Measurements from ENCODE around the gene STPG2.

The STPG2 gene

DNA sequence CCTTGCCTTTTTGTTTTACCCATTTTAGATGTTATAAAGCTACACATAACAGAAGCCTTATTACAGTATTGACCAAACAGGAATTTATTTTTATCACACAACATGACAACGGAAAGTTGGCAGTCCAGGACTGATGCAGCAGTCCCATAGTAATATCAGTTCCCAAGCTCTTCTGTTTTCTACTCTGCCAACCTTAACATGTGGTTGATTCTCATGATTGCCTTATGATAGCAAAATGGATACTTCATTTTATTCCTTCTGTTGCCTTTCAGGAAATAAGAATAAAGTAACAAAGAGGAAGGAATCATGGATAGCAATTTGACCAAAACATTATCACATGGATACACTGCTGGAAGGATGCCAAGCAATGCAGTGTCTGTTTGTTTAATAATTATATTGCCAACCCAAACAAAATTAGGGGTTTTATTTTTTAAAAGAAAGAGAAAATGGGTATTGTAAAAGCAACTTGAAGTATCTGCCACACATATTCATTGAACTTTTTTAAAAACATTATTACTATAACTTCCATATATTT is 275.7 kb downstream of the STPG2 start:
- no peak overlapping the region for H3K4me3 ChIP-seq (ENCODE audit: low read depth, low read length)
- DNase-seq (ENCODE audit: low read depth), result no peak
- no peak for TF ChIP-seq MYC (IDR thresholded peaks at IDR 0.05; ENCODE audit: low read depth, low read length)
- TF ChIP-seq POLR2A (IDR thresholded peaks at IDR 0.05; ENCODE audit: extremely low read depth, insufficient read length), result no peak
- TF ChIP-seq, protein P1, sequence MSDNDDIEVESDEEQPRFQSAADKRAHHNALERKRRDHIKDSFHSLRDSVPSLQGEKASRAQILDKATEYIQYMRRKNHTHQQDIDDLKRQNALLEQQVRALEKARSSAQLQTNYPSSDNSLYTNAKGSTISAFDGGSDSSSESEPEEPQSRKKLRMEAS (IDR thresholded peaks at IDR 0.05; ENCODE audit: low read depth, low read length), result no peak
- TF ChIP-seq, protein P2, sequence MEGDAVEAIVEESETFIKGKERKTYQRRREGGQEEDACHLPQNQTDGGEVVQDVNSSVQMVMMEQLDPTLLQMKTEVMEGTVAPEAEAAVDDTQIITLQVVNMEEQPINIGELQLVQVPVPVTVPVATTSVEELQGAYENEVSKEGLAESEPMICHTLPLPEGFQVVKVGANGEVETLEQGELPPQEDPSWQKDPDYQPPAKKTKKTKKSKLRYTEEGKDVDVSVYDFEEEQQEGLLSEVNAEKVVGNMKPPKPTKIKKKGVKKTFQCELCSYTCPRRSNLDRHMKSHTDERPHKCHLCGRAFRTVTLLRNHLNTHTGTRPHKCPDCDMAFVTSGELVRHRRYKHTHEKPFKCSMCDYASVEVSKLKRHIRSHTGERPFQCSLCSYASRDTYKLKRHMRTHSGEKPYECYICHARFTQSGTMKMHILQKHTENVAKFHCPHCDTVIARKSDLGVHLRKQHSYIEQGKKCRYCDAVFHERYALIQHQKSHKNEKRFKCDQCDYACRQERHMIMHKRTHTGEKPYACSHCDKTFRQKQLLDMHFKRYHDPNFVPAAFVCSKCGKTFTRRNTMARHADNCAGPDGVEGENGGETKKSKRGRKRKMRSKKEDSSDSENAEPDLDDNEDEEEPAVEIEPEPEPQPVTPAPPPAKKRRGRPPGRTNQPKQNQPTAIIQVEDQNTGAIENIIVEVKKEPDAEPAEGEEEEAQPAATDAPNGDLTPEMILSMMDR (IDR thresholded peaks at IDR 0.05; ENCODE audit: low read depth, low read length), result no peak

GRCh38 chr4:97866821-97867556 is 276.3 kb downstream of the STPG2 start:
- no peak for TF ChIP-seq MYC (IDR thresholded peaks at IDR 0.05; ENCODE audit: low read depth, low read length)
- TF ChIP-seq, protein P1 (IDR thresholded peaks at IDR 0.05; ENCODE audit: low read depth, low read length), result no peak
- no peak for TF ChIP-seq POLR2A (IDR thresholded peaks at IDR 0.05; ENCODE audit: extremely low read depth, insufficient read length)
- TF ChIP-seq, protein P2 (IDR thresholded peaks at IDR 0.05; ENCODE audit: low read depth, low read length), result no peak
- no peak overlapping the region for H3K4me3 ChIP-seq (ENCODE audit: low read depth, low read length)
- no peak for DNase-seq (ENCODE audit: low read depth)

- TF ChIP-seq MYC (IDR thresholded peaks at IDR 0.05; ENCODE audit: low read depth, low read length) (no peak), POLR2A (IDR thresholded peaks at IDR 0.05; ENCODE audit: extremely low read depth, insufficient read length) (no peak)
- TF ChIP-seq, protein P1 (IDR thresholded peaks at IDR 0.05; ENCODE audit: low read depth, low read length), result no peak
- TF ChIP-seq, protein P2 (IDR thresholded peaks at IDR 0.05; ENCODE audit: low read depth, low read length), result no peak
- H3K4me3 ChIP-seq (ENCODE audit: low read depth, low read length), result no peak overlapping the region
- DNase-seq (ENCODE audit: low read depth), result no peak
Observed at GRCh38 chr4:97851115-97851514, 292.2 kb downstream of the STPG2 start.

DNA sequence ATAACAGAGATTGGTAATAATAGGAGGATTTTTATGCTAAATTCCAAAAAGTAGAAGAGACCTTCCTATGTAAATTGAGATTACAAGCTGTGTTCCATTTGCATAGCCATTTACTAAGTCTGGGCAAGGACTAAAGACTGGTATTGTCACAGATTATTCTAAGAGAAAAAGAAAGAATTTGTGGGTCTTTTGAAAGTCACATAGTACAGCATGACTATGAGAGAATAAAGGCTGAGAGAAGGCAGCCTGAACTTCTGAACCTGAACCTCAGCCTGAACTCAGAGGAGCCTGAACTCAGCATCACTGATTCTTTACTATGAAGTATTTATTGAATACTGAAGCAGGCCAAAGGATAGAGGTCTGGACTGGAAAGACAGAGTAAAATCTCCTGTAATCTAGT is 297.5 kb downstream of the STPG2 start:
- no peak for DNase-seq (ENCODE audit: low read depth)
- no peak overlapping the region for H3K4me3 ChIP-seq (ENCODE audit: low read depth, low read length)
- TF ChIP-seq, protein P1 (IDR thresholded peaks at IDR 0.05; ENCODE audit: low read depth, low read length), result no peak
- no peak for TF ChIP-seq POLR2A (IDR thresholded peaks at IDR 0.05; ENCODE audit: extremely low read depth, insufficient read length)
- TF ChIP-seq MYC (IDR thresholded peaks at IDR 0.05; ENCODE audit: low read depth, low read length), result no peak
- TF ChIP-seq, protein P2 (IDR thresholded peaks at IDR 0.05; ENCODE audit: low read depth, low read length), result no peak

GRCh38 chr4:97841512-97841911 is 301.8 kb downstream of the STPG2 start:
- TF ChIP-seq, protein P2 (IDR thresholded peaks at IDR 0.05; ENCODE audit: low read depth, low read length), result no peak
- TF ChIP-seq MYC (IDR thresholded peaks at IDR 0.05; ENCODE audit: low read depth, low read length) (no peak), POLR2A (IDR thresholded peaks at IDR 0.05; ENCODE audit: extremely low read depth, insufficient read length) (no peak)
- TF ChIP-seq, protein P1 (IDR thresholded peaks at IDR 0.05; ENCODE audit: low read depth, low read length), result no peak
- H3K4me3 ChIP-seq (ENCODE audit: low read depth, low read length), result no peak overlapping the region
- DNase-seq (ENCODE audit: low read depth), result no peak

Data from NB4 (cell line).